Stimulated activated CD8-positive, alpha-beta memory T cell treated with anti-CD3 and anti-CD28 coated beads, Interleukin-12 subunit alpha, Interleukin-12 subunit beta, amount 100 ng/mL, for 24 hours (primary cell): ENCODE results near the gene MORN1.

ENCODE experiments used
- DNase-seq: peaks from one replicate; pipeline ENCODE4 v3.0.0-alpha.2; 2020; ENCODE audit errors: extremely low read depth

MORN1 gene

DNA sequence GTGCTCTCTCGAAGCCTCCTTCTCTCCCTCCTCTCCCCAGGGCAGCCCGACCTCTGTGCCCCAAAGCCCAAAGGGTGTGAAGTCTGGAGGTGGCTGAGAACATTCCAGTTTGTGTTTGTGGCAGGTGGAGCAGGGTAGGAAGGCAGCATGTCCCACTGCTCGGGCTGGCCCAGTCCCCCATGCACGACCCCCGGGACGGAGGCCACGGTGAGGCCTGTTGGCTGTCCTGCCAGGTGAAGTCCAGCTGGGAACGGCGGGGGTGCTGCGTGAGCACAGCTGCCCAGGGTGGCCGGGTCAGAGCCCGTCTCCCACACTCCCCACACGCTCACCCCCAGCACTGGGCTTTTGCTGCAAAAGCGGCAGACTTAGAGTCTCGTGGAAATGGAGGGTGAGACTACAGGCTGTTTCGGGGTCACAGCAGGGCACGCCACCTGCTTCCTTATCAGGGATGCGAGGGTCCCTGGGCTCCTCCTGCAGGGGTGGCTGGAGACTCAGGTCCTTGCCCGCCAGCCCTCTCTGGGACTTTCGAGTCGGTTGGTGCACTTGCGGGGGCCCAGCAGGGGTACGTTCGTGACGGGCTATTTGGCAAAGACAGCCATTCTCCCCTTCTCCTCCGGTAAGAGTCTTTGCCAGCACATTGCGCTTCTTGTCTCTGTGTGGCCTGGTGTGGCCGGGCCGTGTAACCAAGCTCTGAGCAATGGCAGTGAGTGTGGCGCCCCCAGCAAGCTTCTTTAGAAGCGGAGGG lies 40.3 kb downstream of the MORN1 start:
- no peak for DNase-seq

- no peak for DNase-seq
These were observed 40.9 kb downstream of the MORN1 start for GRCh38 chr1:2350501-2350900.

DNA sequence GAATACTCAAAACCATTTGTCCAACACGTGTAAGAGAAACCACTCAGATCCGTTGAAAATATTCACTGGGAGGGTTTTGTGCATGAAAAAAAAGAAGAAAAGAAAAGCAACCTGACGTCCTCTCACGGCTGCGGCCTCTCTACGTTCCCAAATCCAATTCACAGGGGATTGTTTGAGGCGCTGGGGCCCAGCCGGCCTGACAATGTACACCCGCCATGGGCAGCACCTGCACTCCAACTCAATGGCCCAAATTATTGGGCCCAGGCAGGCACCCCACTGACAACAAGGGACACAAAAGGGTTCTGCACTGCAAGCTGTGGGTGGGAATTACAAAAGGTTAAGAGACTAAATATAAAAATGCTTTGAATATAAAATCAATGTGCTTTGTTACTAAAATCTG lies 41.5 kb downstream of the MORN1 start:
- DNase-seq = no peak

DNA sequence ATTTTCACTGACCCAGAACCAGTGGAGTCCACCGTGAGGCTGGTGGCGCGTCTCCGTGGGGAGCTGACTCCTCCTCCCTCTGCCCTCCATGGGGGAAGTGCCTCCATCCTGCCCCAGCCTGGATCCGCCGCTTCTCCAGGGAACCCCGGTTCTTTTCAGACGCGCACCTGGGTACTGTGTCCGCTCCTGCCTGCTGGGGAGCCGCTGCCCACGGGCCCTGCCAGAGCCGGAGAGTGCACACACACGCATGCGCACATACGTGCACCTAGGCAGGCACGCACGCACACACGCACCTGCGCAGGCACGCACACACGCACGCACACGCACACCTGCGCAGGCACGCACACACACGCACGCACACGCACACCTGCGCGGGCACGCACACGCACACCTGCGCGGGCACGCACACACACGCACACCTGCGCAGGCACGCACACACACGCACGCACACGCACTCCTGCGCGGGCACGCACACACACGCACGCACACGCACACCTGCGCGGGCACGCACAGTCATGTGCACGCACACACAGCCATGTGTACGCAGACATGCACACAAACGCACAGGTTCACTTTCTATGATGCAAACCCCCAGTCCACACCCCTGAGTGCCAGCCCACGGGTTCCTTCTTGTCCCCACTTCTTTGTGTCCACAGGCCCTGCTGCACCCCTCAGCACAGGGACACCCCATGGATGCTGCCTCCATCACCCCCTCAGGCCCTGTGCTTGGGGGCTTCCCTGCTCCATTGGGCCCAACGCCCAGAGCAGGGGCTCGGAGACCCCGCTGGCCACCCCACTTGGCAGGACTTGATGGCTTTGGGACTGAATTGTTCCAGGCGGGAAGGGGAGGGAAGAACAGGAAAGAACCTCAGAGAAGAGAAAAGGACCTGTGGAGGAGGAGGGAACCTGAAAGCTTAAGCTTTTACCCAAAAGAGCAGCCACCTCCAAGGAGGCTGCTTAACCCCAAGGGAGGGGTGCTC lies 42.7 kb downstream of the MORN1 start:
- DNase-seq = no peak

GRCh38 chr1:2347896-2348295 lies 43.5 kb downstream of the MORN1 start:
- DNase-seq = no peak

DNA sequence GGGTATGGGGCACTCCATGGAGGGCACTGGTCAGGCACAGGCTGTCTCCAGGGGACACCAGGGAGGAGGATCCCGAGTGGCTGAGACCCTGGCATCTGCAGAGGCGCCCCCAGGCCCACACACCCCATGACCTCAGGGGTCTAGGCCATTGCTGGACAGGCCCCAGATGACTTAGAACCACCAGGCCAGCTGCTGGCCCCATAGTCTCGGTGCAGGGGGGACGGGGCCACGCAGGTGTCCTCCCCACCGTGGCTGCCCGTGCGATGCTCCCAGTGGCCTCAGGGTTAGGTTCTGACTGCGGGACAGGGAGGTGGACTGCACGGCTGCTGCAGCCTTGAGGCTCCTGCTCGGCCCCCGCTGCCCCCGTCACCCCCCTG lies 44.0 kb downstream of the MORN1 start:
- DNase-seq = no peak

DNA sequence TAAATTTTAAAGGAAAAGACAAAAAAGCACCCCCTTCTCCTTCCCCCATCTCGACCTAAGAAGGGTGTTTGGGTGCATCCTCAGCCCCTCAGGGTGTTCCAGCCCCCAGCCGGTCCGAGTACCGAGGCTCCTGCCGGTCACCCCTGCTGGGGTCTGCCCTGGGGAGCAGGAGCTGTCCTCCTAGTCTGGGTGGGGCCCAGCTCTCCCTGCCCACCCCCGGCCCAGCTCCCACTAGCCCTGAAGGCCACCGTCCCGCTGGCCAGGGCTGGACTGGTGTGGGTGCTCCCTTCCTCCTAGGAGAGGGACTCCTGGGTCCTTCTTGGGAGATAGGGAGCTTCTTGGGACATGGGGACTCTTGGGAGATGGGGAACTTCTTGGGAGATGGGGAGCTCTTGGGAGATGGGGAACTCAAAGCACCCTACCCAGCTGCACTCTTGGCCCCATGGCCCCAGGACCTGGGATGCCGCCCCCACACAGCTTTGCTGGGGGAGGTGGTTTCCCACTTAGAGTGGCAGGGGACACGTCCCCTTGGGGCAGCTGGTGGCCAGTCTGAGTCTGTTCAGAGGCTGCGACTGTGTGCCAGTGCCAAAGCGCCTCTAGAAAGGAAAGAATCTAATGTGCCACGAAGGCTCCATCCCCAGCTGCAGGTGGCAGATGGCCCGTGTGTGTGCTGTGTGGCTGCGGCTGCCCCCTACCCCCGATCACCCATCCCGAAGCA lies 44.5 kb downstream of the MORN1 start:
- DNase-seq = no peak

GRCh38 chr1:2345297-2346075 lies 45.9 kb downstream of the MORN1 start:
- DNase-seq = no peak

DNA sequence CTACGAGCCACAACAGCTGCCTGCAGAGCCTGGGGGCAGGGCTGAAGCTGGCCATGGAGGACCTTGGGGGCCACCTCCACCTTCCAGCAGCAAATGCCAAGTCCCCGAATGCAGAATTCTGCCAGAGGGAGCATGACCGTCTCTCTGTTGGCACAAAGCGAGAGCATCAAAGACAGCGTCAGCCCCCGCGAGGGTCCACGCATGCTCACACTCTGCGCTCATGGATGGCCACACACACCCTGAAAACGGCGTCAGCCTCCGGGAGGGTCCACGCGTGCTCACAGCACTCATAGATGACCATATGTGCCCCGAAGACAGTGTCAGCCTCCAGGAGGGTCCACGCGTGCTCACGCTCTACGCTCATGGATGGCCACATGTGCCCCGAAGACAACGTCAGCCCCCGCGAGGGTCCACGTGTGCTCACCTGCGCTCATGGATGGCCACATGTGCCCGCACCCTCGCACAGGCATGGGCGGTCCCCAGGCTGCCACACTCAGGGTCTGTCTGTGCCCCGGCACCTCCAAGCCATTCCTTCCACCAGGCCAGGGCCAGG lies 46.5 kb downstream of the MORN1 start:
- DNase-seq = no peak

DNA sequence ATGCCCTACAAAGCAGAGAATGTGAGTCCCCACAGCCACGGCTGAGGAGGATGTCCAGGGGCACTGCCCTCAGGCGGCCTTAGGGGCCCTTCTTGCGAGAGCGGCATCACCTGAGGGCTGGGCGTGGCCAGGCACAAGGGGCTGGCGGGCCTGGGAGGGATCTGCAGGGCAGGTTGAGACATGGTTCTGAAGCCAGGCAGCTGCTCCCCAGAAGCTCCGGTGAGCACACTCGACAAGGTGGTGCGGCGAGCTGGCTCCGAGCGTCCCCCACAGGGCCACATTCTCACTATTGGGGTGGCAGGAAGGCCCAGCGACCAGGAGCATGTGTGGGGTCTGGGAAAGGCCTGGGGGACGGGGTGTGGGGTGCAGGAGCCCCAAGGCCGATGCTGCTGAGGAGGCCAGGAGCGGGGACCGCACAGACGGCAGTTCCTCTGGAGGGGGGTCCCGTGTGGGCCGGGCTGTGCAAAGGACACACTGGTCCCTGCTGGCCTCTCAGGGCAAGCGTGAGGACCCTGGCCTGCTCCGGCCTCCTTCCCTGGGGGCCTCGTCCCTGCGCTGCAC lies 47.2 kb downstream of the MORN1 start:
- DNase-seq = no peak

DNA sequence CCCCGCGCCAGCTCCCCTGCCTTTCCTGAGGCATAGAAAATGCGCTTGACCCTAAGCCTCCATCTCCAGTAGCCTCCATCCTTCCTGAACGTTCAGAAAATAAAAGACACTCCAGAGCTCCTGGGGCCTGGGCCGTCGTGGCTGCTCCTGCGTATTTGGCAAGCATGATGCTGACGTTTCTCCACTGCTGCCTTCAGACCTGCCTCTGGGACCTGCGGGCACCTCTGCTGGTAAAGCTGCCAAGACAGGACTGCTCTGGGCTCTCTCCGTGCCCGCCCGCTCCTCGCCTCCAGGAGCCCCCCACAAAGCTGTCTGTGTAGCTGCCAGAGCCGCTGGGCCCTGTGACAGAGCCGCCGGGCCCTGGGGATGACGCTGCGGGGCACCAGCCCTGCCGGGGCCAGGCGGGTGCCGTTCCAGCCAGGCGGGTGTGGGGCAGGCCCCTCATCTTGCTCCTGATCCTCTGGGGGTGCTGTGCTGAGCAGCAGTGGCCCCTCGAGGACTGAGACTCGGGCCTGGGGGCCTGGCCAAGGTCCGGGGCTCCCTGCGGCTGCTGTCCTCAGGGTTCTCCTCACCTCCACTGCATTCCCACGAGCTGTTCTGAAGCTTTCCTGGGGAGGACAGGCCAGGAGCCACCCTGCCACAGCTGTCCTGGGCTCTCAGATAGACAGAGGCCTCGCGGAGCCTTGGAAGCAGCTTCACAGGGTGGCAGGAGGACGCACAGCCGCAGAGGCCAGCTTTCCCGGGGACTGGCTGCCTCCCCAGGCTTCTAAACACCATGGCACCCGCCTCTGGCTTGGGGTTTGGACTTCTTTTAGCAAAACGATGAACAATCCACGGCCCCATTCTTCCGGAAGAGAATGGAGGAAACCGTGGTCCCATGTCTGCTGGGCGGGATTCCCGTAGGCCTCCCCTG lies 48.1 kb downstream of the MORN1 start:
- DNase-seq = no peak

GRCh38 chr1:2342384-2343022 lies 48.9 kb downstream of the MORN1 start:
- no peak for DNase-seq

- no peak for DNase-seq
These were observed 49.5 kb downstream of the MORN1 start for GRCh38 chr1:2341706-2342383.

GRCh38 chr1:2340918-2341254 lies 50.5 kb downstream of the MORN1 start:
- DNase-seq = no peak

GRCh38 chr1:2340086-2340917 lies 51.1 kb downstream of the MORN1 start:
- DNase-seq = no peak

GRCh38 chr1:2339206-2340085 lies 51.9 kb downstream of the MORN1 start:
- DNase-seq = no peak

DNA sequence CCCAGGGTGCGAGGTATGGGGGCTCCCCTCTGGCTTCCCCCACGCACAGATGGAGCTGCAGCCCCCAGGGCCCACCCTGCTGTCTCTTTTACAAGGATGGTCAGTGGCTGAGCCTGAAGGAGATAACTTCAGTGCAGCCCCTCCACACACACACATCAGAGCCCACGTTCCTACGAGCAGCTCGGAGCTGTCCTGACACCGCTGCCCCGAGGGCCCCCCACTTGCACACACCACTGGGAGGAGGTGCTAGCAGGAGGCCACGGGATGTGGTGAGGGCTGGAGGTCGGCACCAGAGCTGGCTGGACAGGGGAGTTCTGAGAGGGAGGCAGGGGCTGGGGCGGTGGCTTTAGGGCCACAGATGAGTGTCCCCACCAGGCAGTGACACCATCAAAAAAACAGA lies 53.9 kb downstream of the MORN1 start:
- no peak for DNase-seq
